IPS-20b (cell line): ENCODE measurements around the gene LOXHD1.

ENCODE experiments used
- H3K27ac ChIP-seq: one replicate; pipeline ENCODE4 v1.5.1; 2013; ENCODE audit warnings: low read length
- H3K27me3 ChIP-seq: 2 replicates; pipeline ENCODE4 v1.6.1; 2013; ENCODE audit warnings: mild to moderate bottlenecking, low read length, inconsistent platforms; ENCODE audit not compliant: insufficient read depth
- H3K36me3 ChIP-seq: 2 replicates; pipeline ENCODE4 v1.6.1; 2013; ENCODE audit warnings: low read depth, mild to moderate bottlenecking, inconsistent platforms, low read length, moderate library complexity; ENCODE audit not compliant: insufficient read depth
- H3K4me1 ChIP-seq: 2 replicates; pipeline ENCODE4 v1.6.1; 2013; ENCODE audit warnings: mild to moderate bottlenecking, control low read depth, inconsistent platforms, low read length, moderate library complexity; ENCODE audit not compliant: insufficient read depth
- H3K4me3 ChIP-seq: 2 replicates; pipeline ENCODE4 v1.5.1; 2013; ENCODE audit warnings: mild to moderate bottlenecking, low read length, inconsistent platforms
- H3K9ac ChIP-seq: 2 replicates; pipeline ENCODE4 v1.6.1; 2013; ENCODE audit warnings: low read depth, mild to moderate bottlenecking, inconsistent platforms, low read length, moderate library complexity
- H3K9me3 ChIP-seq: 2 replicates; pipeline ENCODE4 v1.6.1; 2013; ENCODE audit warnings: mild to moderate bottlenecking, low read depth, low read length, inconsistent platforms; ENCODE audit not compliant: insufficient read depth

LOXHD1 gene

GRCh38 chr18:46554406-46555080 lies 102.5 kb downstream of the LOXHD1 start:
- Histone ChIP-seq H3K4me3 (no peak overlapping the region), H3K27me3 (no peaks in the 10 kb centered on the region), H3K4me1 (no peaks in the 10 kb centered on the region), H3K9me3 (no peaks in the 10 kb centered on the region; the same call in 1 of the 2 replicates), H3K9ac (no peak overlapping the region), H3K36me3 (no peaks in the 10 kb centered on the region), H3K27ac (no peak overlapping the region)

- Histone ChIP-seq H3K4me1 (no peaks in the 10 kb centered on the region), H3K4me3 (no peak overlapping the region), H3K9me3 (no peaks in the 10 kb centered on the region; the same call in 1 of the 2 replicates), H3K27ac (no peak overlapping the region), H3K9ac (no peak overlapping the region), H3K27me3 (no peaks in the 10 kb centered on the region), H3K36me3 (no peaks in the 10 kb centered on the region)
These were observed 106.4 kb downstream of the LOXHD1 start for GRCh38 chr18:46550609-46551008.

- Histone ChIP-seq H3K36me3 (no peaks in the 10 kb centered on the region), H3K27me3 (no peaks in the 10 kb centered on the region), H3K4me3 (no peak overlapping the region), H3K9me3 (no peaks in the 10 kb centered on the region; the same call in none of the 2 replicates), H3K4me1 (no peaks in the 10 kb centered on the region), H3K9ac (no peak overlapping the region), H3K27ac (no peak overlapping the region)
These were observed 109.5 kb downstream of the LOXHD1 start for GRCh38 chr18:46547520-46547919.

GRCh38 chr18:46546111-46546640 lies 110.8 kb downstream of the LOXHD1 start:
- H3K36me3 ChIP-seq, result no peaks in the 10 kb centered on the region
- no peaks in the 10 kb centered on the region for H3K27me3 ChIP-seq
- no peak overlapping the region for H3K4me3 ChIP-seq
- no peak overlapping the region for H3K27ac ChIP-seq
- H3K9ac ChIP-seq, result no peak overlapping the region
- H3K4me1 ChIP-seq, result no peaks in the 10 kb centered on the region
- H3K9me3 ChIP-seq, result no peaks in the 10 kb centered on the region; the same call in none of the 2 replicates

- H3K27me3 ChIP-seq, result no peaks in the 10 kb centered on the region
- no peak overlapping the region for H3K4me3 ChIP-seq
- H3K9me3 ChIP-seq, result no peaks in the 10 kb centered on the region; the same call in 1 of the 2 replicates
- H3K4me1 ChIP-seq, result no peaks in the 10 kb centered on the region
- no peak overlapping the region for H3K27ac ChIP-seq
- H3K36me3 ChIP-seq, result no peaks in the 10 kb centered on the region
- no peak overlapping the region for H3K9ac ChIP-seq
These were observed 114.5 kb downstream of the LOXHD1 start for GRCh38 chr18:46542545-46542944.

- no peak overlapping the region for H3K9ac ChIP-seq
- no peaks in the 10 kb centered on the region for H3K27me3 ChIP-seq
- no peaks in the 10 kb centered on the region; the same call in 1 of the 2 replicates for H3K9me3 ChIP-seq
- no peak overlapping the region for H3K4me3 ChIP-seq
- no peaks in the 10 kb centered on the region for H3K4me1 ChIP-seq
- H3K36me3 ChIP-seq, result no peaks in the 10 kb centered on the region
- H3K27ac ChIP-seq, result no peak overlapping the region
These were observed 115.3 kb downstream of the LOXHD1 start for GRCh38 chr18:46541626-46542189.

GRCh38 chr18:46538376-46538775 lies 118.6 kb downstream of the LOXHD1 start:
- Histone ChIP-seq H3K4me3 (no peak overlapping the region), H3K9ac (no peak overlapping the region), H3K27ac (no peak overlapping the region), H3K36me3 (no peaks in the 10 kb centered on the region), H3K27me3 (no peaks in the 10 kb centered on the region), H3K4me1 (no peaks in the 10 kb centered on the region), H3K9me3 (no peaks in the 10 kb centered on the region)

GRCh38 chr18:46536215-46536874 lies 120.7 kb downstream of the LOXHD1 start:
- Histone ChIP-seq H3K27me3 (no peaks in the 10 kb centered on the region), H3K36me3 (no peaks in the 10 kb centered on the region), H3K9ac (no peak overlapping the region), H3K27ac (no peak overlapping the region), H3K4me3 (no peak overlapping the region), H3K9me3 (no peaks in the 10 kb centered on the region), H3K4me1 (no peaks in the 10 kb centered on the region)

- H3K27me3 ChIP-seq, result no peaks in the 10 kb centered on the region
- H3K36me3 ChIP-seq, result no peaks in the 10 kb centered on the region
- no peak overlapping the region for H3K4me3 ChIP-seq
- no peak overlapping the region for H3K27ac ChIP-seq
- no peaks in the 10 kb centered on the region for H3K4me1 ChIP-seq
- H3K9me3 ChIP-seq, result no peaks in the 10 kb centered on the region
- no peak overlapping the region for H3K9ac ChIP-seq
These were observed 125.5 kb downstream of the LOXHD1 start for GRCh38 chr18:46531482-46531881.

GRCh38 chr18:46528037-46528436 lies 129.0 kb downstream of the LOXHD1 start:
- H3K4me3 ChIP-seq, result no peak overlapping the region
- no peaks in the 10 kb centered on the region for H3K4me1 ChIP-seq
- no peak overlapping the region for H3K27ac ChIP-seq
- H3K9me3 ChIP-seq, result no peaks in the 10 kb centered on the region
- no peaks in the 10 kb centered on the region for H3K36me3 ChIP-seq
- H3K9ac ChIP-seq, result no peak overlapping the region
- H3K27me3 ChIP-seq, result no peaks in the 10 kb centered on the region

GRCh38 chr18:46519870-46520269 lies 137.2 kb downstream of the LOXHD1 start:
- no peaks in the 10 kb centered on the region for H3K27me3 ChIP-seq

GRCh38 chr18:46518438-46518837 lies 138.6 kb downstream of the LOXHD1 start:
- Histone ChIP-seq H3K27ac (no peak overlapping the region), H3K4me3 (no peak overlapping the region), H3K9me3 (no peaks in the 10 kb centered on the region), H3K36me3 (no peaks in the 10 kb centered on the region), H3K9ac (no peak overlapping the region), H3K4me1 (no peaks in the 10 kb centered on the region), H3K27me3 (no peaks in the 10 kb centered on the region)

More at GRCh38 chr18:46519870-46520269, 137.2 kb downstream of the LOXHD1 start:
- Histone ChIP-seq H3K27ac (no peak overlapping the region), H3K4me1 (no peaks in the 10 kb centered on the region), H3K36me3 (no peaks in the 10 kb centered on the region), H3K9ac (no peak overlapping the region), H3K9me3 (no peaks in the 10 kb centered on the region), H3K4me3 (no peak overlapping the region)
